ENCODE data around the gene POLDIP2. TPM values are rescaled to one million over a fixed set of nuclear protein-coding genes. Genes with fewer than 3 reads are reported as not detected.

The POLDIP2 gene
- total RNA-seq, 2 donors from 2014 or later, result 98.9 to 108 TPM

DNA sequence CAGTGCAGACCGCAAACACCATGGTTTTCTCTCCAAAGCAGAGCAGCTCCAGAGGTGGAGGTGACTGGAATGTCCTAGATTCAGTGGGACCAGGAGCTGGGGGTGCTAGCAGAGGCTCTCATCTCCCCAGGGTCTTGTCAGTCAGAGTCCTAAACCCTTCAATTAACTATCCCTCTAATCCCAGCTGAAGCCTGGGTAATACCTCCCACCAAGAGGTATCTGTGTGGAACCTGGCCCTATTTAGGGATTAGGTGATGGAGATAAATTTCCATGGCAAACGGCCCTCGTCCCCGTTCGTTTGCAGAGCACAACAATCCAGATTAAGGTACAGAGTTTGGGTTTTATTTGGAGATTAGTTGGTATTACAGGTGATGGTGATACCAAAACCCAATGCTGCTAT is 5.9 kb upstream of the POLDIP2 start:
- Histone ChIP-seq H3K4me3 (no peak overlapping the region), H3K36me3 (peaks cover 51% of the 10 kb centered on the region), H3K9me3 (no peaks in the 10 kb centered on the region), H3K27ac (no peak overlapping the region), H3K4me1 (peaks cover 0 to 7% of the 10 kb centered on the region in 2 donors), H3K27me3 (no peaks in the 10 kb centered on the region)
- no peak for DNase-seq (ENCODE audit: low spot score)
- TF ChIP-seq, protein P1, sequence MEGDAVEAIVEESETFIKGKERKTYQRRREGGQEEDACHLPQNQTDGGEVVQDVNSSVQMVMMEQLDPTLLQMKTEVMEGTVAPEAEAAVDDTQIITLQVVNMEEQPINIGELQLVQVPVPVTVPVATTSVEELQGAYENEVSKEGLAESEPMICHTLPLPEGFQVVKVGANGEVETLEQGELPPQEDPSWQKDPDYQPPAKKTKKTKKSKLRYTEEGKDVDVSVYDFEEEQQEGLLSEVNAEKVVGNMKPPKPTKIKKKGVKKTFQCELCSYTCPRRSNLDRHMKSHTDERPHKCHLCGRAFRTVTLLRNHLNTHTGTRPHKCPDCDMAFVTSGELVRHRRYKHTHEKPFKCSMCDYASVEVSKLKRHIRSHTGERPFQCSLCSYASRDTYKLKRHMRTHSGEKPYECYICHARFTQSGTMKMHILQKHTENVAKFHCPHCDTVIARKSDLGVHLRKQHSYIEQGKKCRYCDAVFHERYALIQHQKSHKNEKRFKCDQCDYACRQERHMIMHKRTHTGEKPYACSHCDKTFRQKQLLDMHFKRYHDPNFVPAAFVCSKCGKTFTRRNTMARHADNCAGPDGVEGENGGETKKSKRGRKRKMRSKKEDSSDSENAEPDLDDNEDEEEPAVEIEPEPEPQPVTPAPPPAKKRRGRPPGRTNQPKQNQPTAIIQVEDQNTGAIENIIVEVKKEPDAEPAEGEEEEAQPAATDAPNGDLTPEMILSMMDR (IDR thresholded peaks at IDR 0.05), result no peak

DNA sequence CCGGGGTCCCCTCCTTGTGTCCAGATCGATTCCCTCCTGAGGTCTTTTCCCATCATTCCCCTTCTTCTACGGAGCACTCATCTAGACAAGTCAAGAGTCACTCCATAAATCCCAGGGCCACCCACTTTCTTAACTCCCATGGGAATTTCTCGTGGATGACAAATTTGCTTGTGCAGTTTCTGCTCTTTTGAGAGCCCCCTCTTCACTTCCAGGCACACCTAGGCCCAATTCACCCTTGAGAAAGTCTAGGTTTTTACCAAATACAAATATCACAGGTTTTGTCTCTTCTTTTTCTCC is 522 bp upstream of the POLDIP2 start:
- H3K27ac ChIP-seq, result peak overlapping the region; percentile 89 to 94
- TF ChIP-seq, protein P1 (IDR thresholded peaks at IDR 0.05), result no peak
- H3K9me3 ChIP-seq, result no peaks in the 10 kb centered on the region
- peaks cover 0 to 30% of the 10 kb centered on the region in 2 donors for H3K4me1 ChIP-seq
- H3K4me3 ChIP-seq, result peak overlapping the region; percentile 94 to 99
- no peaks in the 10 kb centered on the region for H3K27me3 ChIP-seq
- no peak for DNase-seq (ENCODE audit: low spot score)
- H3K36me3 ChIP-seq, result peaks cover 63% of the 10 kb centered on the region

DNA sequence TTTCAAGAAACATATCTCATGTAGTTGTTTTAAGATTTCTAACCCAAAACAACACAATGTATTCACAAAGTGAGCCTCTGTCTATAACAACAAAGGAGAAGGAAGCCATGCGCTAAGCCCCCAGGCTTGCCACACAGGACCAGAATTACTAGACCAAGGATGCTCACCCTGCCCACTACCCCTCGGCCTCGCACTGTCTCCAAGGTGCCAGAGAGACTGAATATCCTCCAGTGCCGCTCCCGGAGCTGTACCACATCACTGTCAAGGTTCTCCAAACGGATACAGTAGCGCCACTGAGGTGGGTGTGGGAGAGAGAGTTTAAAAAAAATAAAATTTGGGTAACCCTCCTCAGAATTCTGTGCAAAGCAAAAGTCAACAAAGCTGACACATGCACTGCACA is 7.1 kb downstream of the POLDIP2 start:
- H3K36me3 ChIP-seq, result peaks cover 93% of the 10 kb centered on the region

DNA sequence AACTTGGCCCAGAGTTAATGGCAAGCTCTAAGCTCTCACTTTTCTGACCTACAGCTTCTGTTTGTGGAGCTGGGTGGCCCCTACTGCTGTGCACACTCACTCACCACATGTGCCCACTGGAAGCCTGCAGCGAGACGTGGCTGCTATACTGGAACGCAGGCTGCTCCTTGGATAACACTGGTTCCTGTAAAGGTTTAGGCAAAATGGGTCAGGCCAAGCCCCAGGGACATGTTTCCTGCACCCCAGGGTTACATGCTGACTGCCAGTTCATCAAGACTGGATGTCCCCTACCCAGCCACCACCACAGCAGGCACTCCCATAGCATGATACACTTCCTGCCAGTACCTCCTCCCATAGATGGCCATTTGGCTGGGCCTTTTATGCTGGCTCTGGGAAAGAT is 8.3 kb downstream of the POLDIP2 start:
- Histone ChIP-seq H3K9me3 (no peaks in the 10 kb centered on the region), H3K4me3 (no peak overlapping the region), H3K4me1 (peaks cover 0 to 35% of the 10 kb centered on the region in 2 donors), H3K27me3 (no peaks in the 10 kb centered on the region), H3K27ac (no peak overlapping the region), H3K36me3 (peaks cover 90% of the 10 kb centered on the region)
- no peak for DNase-seq (ENCODE audit: low spot score)
- TF ChIP-seq, protein P1 (IDR thresholded peaks at IDR 0.05), result no peak

More for the DNA sequence above, 7.1 kb downstream of the POLDIP2 start:
- no peak for DNase-seq (ENCODE audit: low spot score)
- no peak overlapping the region for H3K4me3 ChIP-seq
- H3K27ac ChIP-seq, result no peak overlapping the region
- H3K27me3 ChIP-seq, result no peaks in the 10 kb centered on the region
- no peaks in the 10 kb centered on the region for H3K9me3 ChIP-seq
- TF ChIP-seq, protein P1 (IDR thresholded peaks at IDR 0.05), result no peak
- H3K4me1 ChIP-seq, result peaks cover 0 to 27% of the 10 kb centered on the region in 2 donors

GRCh38 chr17:28347261-28347891 is 10.0 kb downstream of the POLDIP2 start:
- TF ChIP-seq, protein P1 (IDR thresholded peaks at IDR 0.05), result no peak
- Histone ChIP-seq H3K4me1 (peaks cover 0 to 35% of the 10 kb centered on the region in 2 donors), H3K36me3 (peaks cover 90% of the 10 kb centered on the region), H3K9me3 (no peaks in the 10 kb centered on the region), H3K27ac (peak overlapping the region; percentile 38 to 62), H3K27me3 (no peaks in the 10 kb centered on the region), H3K4me3 (no peak overlapping the region)
- DNase-seq (ENCODE audit: low spot score), result no peak

DNA sequence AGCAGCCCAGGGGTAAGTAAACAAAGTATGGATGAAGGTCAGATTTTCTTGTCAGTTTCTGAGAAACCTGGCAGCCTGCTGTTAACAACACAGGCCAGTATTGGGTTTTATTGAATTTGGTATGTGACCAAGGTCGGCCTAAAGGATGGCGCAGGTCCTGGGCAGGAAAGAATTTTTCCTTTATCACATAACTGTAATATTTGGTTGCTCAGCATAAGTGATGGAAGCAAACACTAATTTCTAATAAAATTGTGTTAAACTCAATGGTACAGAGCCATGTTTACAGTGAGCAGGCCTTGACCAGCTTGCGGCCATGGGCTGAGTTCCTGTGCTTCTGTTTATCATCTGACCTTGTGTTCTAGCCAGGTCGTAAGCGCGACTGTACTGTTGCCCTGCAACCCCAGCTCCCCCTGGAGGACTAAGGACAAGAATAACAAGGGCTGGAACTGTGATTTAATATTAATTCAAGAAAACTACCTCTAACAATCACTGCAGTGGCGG is 10.5 kb downstream of the POLDIP2 start:
- Histone ChIP-seq H3K9me3 (no peaks in the 10 kb centered on the region), H3K27me3 (no peaks in the 10 kb centered on the region), H3K4me1 (peaks cover 0 to 35% of the 10 kb centered on the region in 2 donors), H3K27ac (peak overlapping the region; percentile 38 to 62), H3K4me3 (no peak overlapping the region), H3K36me3 (peaks cover 90% of the 10 kb centered on the region)
- DNase-seq (ENCODE audit: low spot score), result no peak
- TF ChIP-seq, protein P1 (IDR thresholded peaks at IDR 0.05), result peak in 1 of 2 donors; percentile 56

Measured in right atrium auricular region (tissue), 2 donors.